C1 segment of cervical spinal cord (tissue), 14 donors: Measurements from ENCODE around the gene HSD17B1.

Experiments used
- DNase-seq, 14 donors: peaks; one replicate each; lab custom pipeline; 2025; lab: John Stamatoyannopoulos, UW

The HSD17B1 gene

GRCh38 chr17:42566883-42567573 is 14.3 kb downstream of the HSD17B1 start, which contains the start of gene MLX:
Gene MLX (plus strand): TSS chr17:42567100. CDS start chr17:42567125, 25 bp downstream.
- DNase-seq: peak; percentile 68 to 93 (median 84)

GRCh38 chr17:42568341-42569111 is 15.8 kb downstream of the HSD17B1 start:
- no peak for DNase-seq

GRCh38 chr17:42571435-42572225 is 18.9 kb downstream of the HSD17B1 start:
- DNase-seq: no peak

GRCh38 chr17:42573095-42573494 is 20.4 kb downstream of the HSD17B1 start:
- DNase-seq: no peak

GRCh38 chr17:42574463-42574862 is 21.7 kb downstream of the HSD17B1 start:
- no peak for DNase-seq

GRCh38 chr17:42577140-42577531 is 24.4 kb downstream of the HSD17B1 start:
- DNase-seq: no peak

GRCh38 chr17:42577532-42578281 is 25.0 kb downstream of the HSD17B1 start, which contains the start of gene PSMC3IP:
Gene PSMC3IP (minus strand): TSS chr17:42577729. CDS start chr17:42577686, 43 bp downstream.
- peak; percentile 42 to 95 (median 91) for DNase-seq

- peak in 11 of 14 donors; percentile 8 to 58 (median 36) for DNase-seq
These were observed 25.7 kb downstream of the HSD17B1 start for GRCh38 chr17:42578282-42578869.

- DNase-seq: no peak
These were observed 27.2 kb downstream of the HSD17B1 start for GRCh38 chr17:42579794-42580551.

GRCh38 chr17:42581744-42582270 is 29.1 kb downstream of the HSD17B1 start:
- no peak for DNase-seq

GRCh38 chr17:42584880-42585279 is 32.2 kb downstream of the HSD17B1 start:
- DNase-seq: no peak

- DNase-seq: no peak
These were observed 32.6 kb downstream of the HSD17B1 start for GRCh38 chr17:42585353-42585752.

GRCh38 chr17:42586514-42587230 is 33.9 kb downstream of the HSD17B1 start:
- DNase-seq: no peak

- DNase-seq: no peak
These were observed 38.2 kb downstream of the HSD17B1 start for GRCh38 chr17:42590886-42591285.

GRCh38 chr17:42591411-42591810 is 38.7 kb downstream of the HSD17B1 start:
- no peak for DNase-seq

GRCh38 chr17:42596386-42596785 is 43.7 kb downstream of the HSD17B1 start:
- no peak for DNase-seq

GRCh38 chr17:42598905-42599304 is 46.2 kb downstream of the HSD17B1 start:
- DNase-seq: no peak

GRCh38 chr17:42603318-42603717 is 50.6 kb downstream of the HSD17B1 start:
- no peak for DNase-seq
